Measurements from ENCODE around the gene COL27A1.

The COL27A1 gene

DNA sequence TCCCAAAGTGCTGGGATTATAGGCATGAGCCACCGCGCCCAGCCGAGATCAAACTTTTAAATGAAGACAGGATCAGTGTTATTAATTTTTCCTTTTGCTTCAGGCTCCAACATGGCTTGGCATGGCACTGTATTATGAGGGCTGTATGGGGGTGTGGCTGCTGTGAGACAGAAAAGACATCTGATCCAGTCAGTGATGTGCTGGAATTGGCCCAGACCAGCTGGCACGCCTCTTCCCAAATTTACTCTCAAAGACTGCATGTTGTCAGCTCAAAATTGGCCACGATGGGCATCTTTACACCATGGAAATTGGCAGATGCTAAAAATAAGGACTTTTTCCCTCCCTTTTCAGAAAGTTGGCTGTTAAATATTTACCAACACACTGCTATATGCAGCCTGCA lies 12.1 kb upstream of the COL27A1 start:
- Histone ChIP-seq H3K36me3 (no peaks in the 10 kb centered on the region), H3K27ac (no peak overlapping the region), H3K4me1 (ENCODE audit: control insufficient read depth in 1 of 2, insufficient read depth in 1 of 2, low read depth in 1 of 2, low read length in 1 of 2) (no peaks in the 10 kb centered on the region), H3K27me3 (peaks cover 65% of the 10 kb centered on the region), H3K4me3 (ENCODE audit: low read depth in 1 of 2, low read length in 1 of 2) (no peak overlapping the region), H3K9me3 (no peaks in the 10 kb centered on the region)
- TF ChIP-seq, protein P1, sequence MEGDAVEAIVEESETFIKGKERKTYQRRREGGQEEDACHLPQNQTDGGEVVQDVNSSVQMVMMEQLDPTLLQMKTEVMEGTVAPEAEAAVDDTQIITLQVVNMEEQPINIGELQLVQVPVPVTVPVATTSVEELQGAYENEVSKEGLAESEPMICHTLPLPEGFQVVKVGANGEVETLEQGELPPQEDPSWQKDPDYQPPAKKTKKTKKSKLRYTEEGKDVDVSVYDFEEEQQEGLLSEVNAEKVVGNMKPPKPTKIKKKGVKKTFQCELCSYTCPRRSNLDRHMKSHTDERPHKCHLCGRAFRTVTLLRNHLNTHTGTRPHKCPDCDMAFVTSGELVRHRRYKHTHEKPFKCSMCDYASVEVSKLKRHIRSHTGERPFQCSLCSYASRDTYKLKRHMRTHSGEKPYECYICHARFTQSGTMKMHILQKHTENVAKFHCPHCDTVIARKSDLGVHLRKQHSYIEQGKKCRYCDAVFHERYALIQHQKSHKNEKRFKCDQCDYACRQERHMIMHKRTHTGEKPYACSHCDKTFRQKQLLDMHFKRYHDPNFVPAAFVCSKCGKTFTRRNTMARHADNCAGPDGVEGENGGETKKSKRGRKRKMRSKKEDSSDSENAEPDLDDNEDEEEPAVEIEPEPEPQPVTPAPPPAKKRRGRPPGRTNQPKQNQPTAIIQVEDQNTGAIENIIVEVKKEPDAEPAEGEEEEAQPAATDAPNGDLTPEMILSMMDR (IDR thresholded peaks at IDR 0.05), result no peak

DNA sequence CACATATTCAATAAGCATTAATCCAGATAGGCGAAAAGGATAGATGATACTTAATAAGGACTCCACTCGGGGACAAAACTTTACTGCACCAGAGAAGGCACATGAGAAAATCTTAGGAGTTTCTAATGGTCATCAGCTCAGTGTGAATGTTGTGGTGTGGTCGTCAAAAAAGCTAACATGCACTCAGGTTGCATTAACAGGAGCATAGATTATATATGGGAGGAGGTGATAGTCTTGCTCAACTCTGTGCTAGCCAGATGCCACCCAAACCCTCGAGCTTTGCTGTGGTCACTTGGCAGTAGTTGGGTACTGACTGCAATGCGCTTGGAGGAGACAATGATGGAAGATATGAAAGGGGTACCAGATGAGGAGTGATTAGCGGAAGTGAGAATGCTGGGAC lies 8.6 kb upstream of the COL27A1 start:
- Histone ChIP-seq H3K9me3 (no peaks in the 10 kb centered on the region), H3K4me3 (ENCODE audit: low read depth in 1 of 2, low read length in 1 of 2) (no peak overlapping the region), H3K27me3 (peaks cover 79% of the 10 kb centered on the region), H3K36me3 (no peaks in the 10 kb centered on the region), H3K27ac (no peak overlapping the region), H3K4me1 (ENCODE audit: control insufficient read depth in 1 of 2, insufficient read depth in 1 of 2, low read depth in 1 of 2, low read length in 1 of 2) (no peaks in the 10 kb centered on the region)
- TF ChIP-seq, protein P1 (IDR thresholded peaks at IDR 0.05), result no peak

DNA sequence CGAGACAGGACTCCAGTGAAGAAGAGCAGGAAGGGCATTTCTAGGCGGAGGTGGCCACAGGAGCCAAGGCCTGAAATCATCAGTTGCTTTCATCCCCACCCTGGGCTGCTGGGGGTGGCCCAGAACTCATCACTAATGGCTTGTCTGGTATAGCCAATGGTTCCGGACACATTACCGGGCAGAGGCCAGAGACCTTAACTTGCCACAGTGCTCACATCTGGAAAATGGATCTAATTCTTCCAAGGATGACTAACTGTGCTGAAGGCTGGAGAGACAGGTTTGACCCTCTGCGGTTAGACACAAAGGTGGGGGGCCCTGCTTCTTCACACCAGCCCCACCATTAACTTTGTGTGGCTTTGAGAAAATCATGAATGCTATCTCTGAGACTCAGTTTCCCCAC lies 6.2 kb upstream of the COL27A1 start:
- no peaks in the 10 kb centered on the region for H3K9me3 ChIP-seq
- no peak overlapping the region for H3K4me3 ChIP-seq (ENCODE audit: low read depth in 1 of 2, low read length in 1 of 2)
- TF ChIP-seq, protein P1 (IDR thresholded peaks at IDR 0.05), result no peak
- H3K27ac ChIP-seq, result no peak overlapping the region
- H3K36me3 ChIP-seq, result no peaks in the 10 kb centered on the region
- no peaks in the 10 kb centered on the region for H3K4me1 ChIP-seq (ENCODE audit: control insufficient read depth in 1 of 2, insufficient read depth in 1 of 2, low read depth in 1 of 2, low read length in 1 of 2)
- H3K27me3 ChIP-seq, result peaks cover 88% of the 10 kb centered on the region

DNA sequence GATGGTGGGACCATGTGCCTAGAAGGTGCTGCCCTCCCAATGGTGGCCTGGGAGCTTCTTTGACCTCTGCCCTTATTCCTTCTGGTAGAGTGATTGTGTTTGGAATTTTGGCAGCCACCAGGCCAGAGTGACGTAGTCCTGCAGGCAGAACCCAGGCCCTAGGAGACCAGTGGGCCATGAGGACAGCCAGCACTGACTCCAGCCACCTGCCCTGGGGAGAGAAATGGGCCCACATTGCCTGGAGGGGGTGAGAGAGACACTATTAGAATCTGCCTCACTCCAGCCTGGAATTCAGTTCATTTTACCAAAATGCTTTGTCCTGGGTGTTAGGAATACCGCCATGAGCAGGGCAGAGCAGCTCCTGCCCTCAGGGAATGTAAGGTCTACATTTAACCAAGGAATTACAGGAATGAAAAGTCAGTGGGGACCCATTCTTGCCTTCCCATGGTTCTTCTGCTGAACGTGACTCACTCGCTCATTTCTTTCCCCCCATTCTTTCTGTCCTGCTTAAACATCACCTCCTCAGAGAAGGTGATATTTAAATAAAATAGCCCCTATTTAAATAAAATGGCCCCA lies 5.5 kb upstream of the COL27A1 start:
- no peaks in the 10 kb centered on the region for H3K36me3 ChIP-seq
- TF ChIP-seq, protein P1 (IDR thresholded peaks at IDR 0.05), result no peak
- H3K27me3 ChIP-seq, result peaks cover 88% of the 10 kb centered on the region

DNA sequence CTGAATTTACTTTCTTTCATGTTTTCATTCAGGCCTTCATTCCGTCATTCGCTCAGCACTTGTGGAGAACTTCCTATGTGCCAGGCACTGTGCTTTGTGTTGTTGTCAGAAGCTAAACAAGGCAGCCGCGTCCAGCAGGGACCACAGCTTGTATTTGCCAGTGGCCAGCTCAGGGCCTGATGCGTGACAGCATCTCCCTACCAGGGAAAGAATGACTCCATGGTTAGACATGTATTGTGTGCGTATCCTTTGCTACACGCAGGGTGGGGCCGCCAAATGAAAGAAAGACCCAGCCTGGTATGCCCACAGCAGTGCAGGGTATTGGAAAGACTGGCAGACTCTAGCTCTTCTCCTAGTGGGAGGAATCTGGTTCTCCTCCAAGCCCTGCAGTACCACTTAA lies 4.7 kb upstream of the COL27A1 start:
- peaks cover 89% of the 10 kb centered on the region for H3K27me3 ChIP-seq
- TF ChIP-seq, protein P1 (IDR thresholded peaks at IDR 0.05), result no peak

More for the DNA sequence above, 5.5 kb upstream of the COL27A1 start:
- Histone ChIP-seq H3K9me3 (no peaks in the 10 kb centered on the region), H3K27ac (no peak overlapping the region), H3K4me3 (ENCODE audit: low read depth in 1 of 2, low read length in 1 of 2) (no peak overlapping the region), H3K4me1 (ENCODE audit: control insufficient read depth in 1 of 2, insufficient read depth in 1 of 2, low read depth in 1 of 2, low read length in 1 of 2) (no peaks in the 10 kb centered on the region)

More for the DNA sequence above, 4.7 kb upstream of the COL27A1 start:
- no peaks in the 10 kb centered on the region for H3K9me3 ChIP-seq
- H3K27ac ChIP-seq, result no peak overlapping the region
- H3K4me1 ChIP-seq (ENCODE audit: control insufficient read depth in 1 of 2, insufficient read depth in 1 of 2, low read depth in 1 of 2, low read length in 1 of 2), result no peaks in the 10 kb centered on the region
- no peaks in the 10 kb centered on the region for H3K36me3 ChIP-seq
- no peak overlapping the region for H3K4me3 ChIP-seq (ENCODE audit: low read depth in 1 of 2, low read length in 1 of 2)

All from neutrophil (primary cell).